ENCODE measurements around the gene OPA1. TPM values are rescaled to one million over a fixed set of nuclear protein-coding genes. Genes with fewer than 3 reads are reported as not detected.

The OPA1 gene
- total and polyA plus RNA-seq, 2 of the 4 experiments (the other 2 are of a cell fraction) = 17.8 to 73.7 TPM

- WGBS, 2 experiments (ENCODE audit: extremely low coverage in 2 of 2, insufficient read length in 1 of 2) = 67% methylated on average over 2 of the region's 6 CpGs; no CpG with 5 or more reads in 1 of the 2 experiments
- intact Hi-C loops (cut with micrococcal nuclease) (no loop called here), dilution Hi-C loops (cut with HindIII; ENCODE audit: low sequenced_read_pairs, unreplicated experiment) (no loop called here), in situ Hi-C loops (cut with MboI; ENCODE audit: low sequenced_read_pairs) (no loop called here)
- ATAC-seq (ENCODE audit: low read depth) = no peak
- no peak overlapping the region for H4K5ac ChIP-seq (ENCODE audit: low read depth, low read length)
- ChIA-PET POLR2A (ENCODE audit: unreplicated experiment) (no interaction called here), CTCF (no interaction called here)
- H4K91ac ChIP-seq (ENCODE audit: insufficient read depth, low read depth, low read length) = no peak overlapping the region
- no peaks in the 10 kb centered on the region for H3K4me1 ChIP-seq (ENCODE audit: control insufficient read depth, insufficient read depth, low read length)
- H2BK5ac ChIP-seq (ENCODE audit: low read depth, low read length, poor library complexity, severe bottlenecking) = no peak overlapping the region
- no peak overlapping the region for H3K9ac ChIP-seq (ENCODE audit: low read depth, low read length)
- H3K79me1 ChIP-seq (ENCODE audit: low read depth in 1 of 2, low read length in 2 of 2) = no peaks in the 10 kb centered on the region; a peak in 1 of 4 replicates
- no peak overlapping the region for H3K4ac ChIP-seq (ENCODE audit: low read depth, low read length)
- H3K9me1 ChIP-seq (ENCODE audit: insufficient read depth, low read length) = no peaks in the 10 kb centered on the region
- H4K8ac ChIP-seq (ENCODE audit: low read depth in 2 of 2, low read length in 2 of 2) = no peak overlapping the region
- H3K27me3 ChIP-seq (ENCODE audit: control insufficient read depth, insufficient read depth, low read length) = no peaks in the 10 kb centered on the region
- H3K18ac ChIP-seq (ENCODE audit: low read depth, low read length) = no peak overlapping the region
- no TSS peak for BruUV-seq (replicated peaks)
- H2BK20ac ChIP-seq (ENCODE audit: low read depth, low read length) = no peak overlapping the region
- no peaks in the 10 kb centered on the region for H3K9me3 ChIP-seq (ENCODE audit: control insufficient read depth, insufficient read depth, low read length)
- H2BK15ac ChIP-seq (ENCODE audit: low read depth, low read length) = no peak overlapping the region
- TF ChIP-seq POLR2A (IDR thresholded peaks at IDR 0.05; ENCODE audit: low read depth, low read length) = no peak
- TF ChIP-seq MAFK (IDR thresholded peaks at IDR 0.05; ENCODE audit: low read depth, low read length) = no peak
- TF ChIP-seq RAD21 (IDR thresholded peaks at IDR 0.05; ENCODE audit: low read length) = no peak
- TF ChIP-seq MAZ (IDR thresholded peaks at IDR 0.05; ENCODE audit: borderline replicate concordance, low read depth, low read length) = no peak
- TF ChIP-seq BHLHE40 (IDR thresholded peaks at IDR 0.05; ENCODE audit: low read depth, low read length) = no peak
- no peak for TF ChIP-seq CTCF (conservative IDR thresholded peaks at IDR 0.05; ENCODE audit: low read depth, low read length)
- TF ChIP-seq MXI1 (IDR thresholded peaks at IDR 0.05; ENCODE audit: borderline replicate concordance, low read depth, low read length) = no peak
- no peak for TF ChIP-seq SMC3 (IDR thresholded peaks at IDR 0.05; ENCODE audit: low read depth, low read length)
- no peak for TF ChIP-seq ELK1 (IDR thresholded peaks at IDR 0.05; ENCODE audit: borderline replicate concordance, low read depth, low read length)
- no peak overlapping the region for H2AK9ac ChIP-seq (replicated peaks; ENCODE audit: low read depth, low read length, poor library complexity)
- no peak overlapping the region for H3K4me3 ChIP-seq (ENCODE audit: insufficient read depth, low read depth, low read length)
- H4K20me1 ChIP-seq (ENCODE audit: insufficient read depth, low read length) = no peaks in the 10 kb centered on the region
- H3K4me2 ChIP-seq (ENCODE audit: low read depth, low read length) = no peak overlapping the region
- no peak overlapping the region for H3K56ac ChIP-seq (ENCODE audit: extremely low read depth, insufficient read depth, low read length)
- H3K27ac ChIP-seq (ENCODE audit: insufficient read depth, low read length) = no peak overlapping the region
- peaks cover 12% of the 10 kb centered on the region for H3K36me3 ChIP-seq (ENCODE audit: control insufficient read depth, insufficient read depth, low read length)
- no peak overlapping the region for H2AK5ac ChIP-seq (ENCODE audit: low read depth, low read length)
- H3K14ac ChIP-seq (replicated peaks; ENCODE audit: low read depth, low read length) = no peak overlapping the region
- no peak overlapping the region for H2AFZ ChIP-seq (replicated peaks; ENCODE audit: low read length, poor library complexity)
- H2BK120ac ChIP-seq (ENCODE audit: low read depth, low read length) = no peak overlapping the region
- DNase-seq = no peak
- H3K23ac ChIP-seq (ENCODE audit: low read depth, low read length) = no peak overlapping the region
Measured at GRCh38 chr3:193656878-193657282, 63.9 kb downstream of the OPA1 start.
